HG03520 (cell line): Measurements from ENCODE around the gene USP10.

ENCODE experiments used
- ATAC-seq: cut with Tn5 transposase; IDR thresholded peaks from one replicate; pipeline ENCODE4 v1.9.1; 2021; ENCODE audit warnings: mild to moderate bottlenecking, moderate library complexity; ENCODE audit not compliant: unreplicated experiment

Gene USP10

GRCh38 chr16:84750575-84750974, 50.8 kb downstream of the USP10 start:
- ATAC-seq = no peak

GRCh38 chr16:84751241-84751640, 51.4 kb downstream of the USP10 start:
- ATAC-seq = no peak

GRCh38 chr16:84751947-84752346, 52.1 kb downstream of the USP10 start:
- ATAC-seq = no peak

- ATAC-seq = no peak
Observed at GRCh38 chr16:84752600-84752999, 52.8 kb downstream of the USP10 start.

- no peak for ATAC-seq
Observed at GRCh38 chr16:84753412-84754326, 53.9 kb downstream of the USP10 start.

- peak; percentile 45 for ATAC-seq
Observed at GRCh38 chr16:84754353-84754856, 54.6 kb downstream of the USP10 start.

- ATAC-seq = no peak
Observed at GRCh38 chr16:84754956-84755672, 55.3 kb downstream of the USP10 start.

- ATAC-seq = no peak
Observed at GRCh38 chr16:84756830-84757229, 57.0 kb downstream of the USP10 start.

- no peak for ATAC-seq
Observed at GRCh38 chr16:84758627-84759026, 58.8 kb downstream of the USP10 start.

- no peak for ATAC-seq
Observed at GRCh38 chr16:84759061-84759460, 59.3 kb downstream of the USP10 start.

GRCh38 chr16:84759906-84760305, 60.1 kb downstream of the USP10 start:
- ATAC-seq = no peak

- ATAC-seq = no peak
Observed at GRCh38 chr16:84761448-84762368, 61.9 kb downstream of the USP10 start.

- ATAC-seq = no peak
Observed at GRCh38 chr16:84763164-84763563, 63.4 kb downstream of the USP10 start.

- no peak for ATAC-seq
Observed at GRCh38 chr16:84763629-84764028, 63.8 kb downstream of the USP10 start.

GRCh38 chr16:84764970-84765369, 65.2 kb downstream of the USP10 start:
- ATAC-seq = no peak

- ATAC-seq = no peak
Observed at GRCh38 chr16:84765616-84766580, 66.1 kb downstream of the USP10 start.

GRCh38 chr16:84766978-84767773, 67.4 kb downstream of the USP10 start:
- no peak for ATAC-seq

- no peak for ATAC-seq
Observed at GRCh38 chr16:84768061-84768807, 68.4 kb downstream of the USP10 start.
